Measurements from ENCODE around the gene FGFR2. TPM values are rescaled to one million over a fixed set of nuclear protein-coding genes. Genes with fewer than 3 reads are reported as not detected.

The FGFR2 gene
- total RNA-seq, 4 donors from 2014 or later = 105 to 222 (median 155) TPM

- DNase-seq (ENCODE audit: low spot score in 2 of 2) = no peak
- H3K36me3 ChIP-seq = no peaks in the 10 kb centered on the region
- no peaks in the 10 kb centered on the region for H3K27me3 ChIP-seq
- H3K4me1 ChIP-seq = peaks cover 4% of the 10 kb centered on the region
- TF ChIP-seq POLR2AphosphoS5 (IDR thresholded peaks at IDR 0.05) = no peak
- TF ChIP-seq POLR2A (IDR thresholded peaks at IDR 0.05) = no peak
- TF ChIP-seq CTCF (IDR thresholded peaks at IDR 0.05) = no peak
- TF ChIP-seq EP300 (IDR thresholded peaks at IDR 0.05) = no peak
- 71% methylated on average over 6 of the region's 6 CpGs for WGBS
- no peaks in the 10 kb centered on the region for H3K9me3 ChIP-seq
- H3K27ac ChIP-seq = no peak overlapping the region
- H3K4me3 ChIP-seq = no peak overlapping the region
These were observed 148.0 kb downstream of the FGFR2 start for GRCh38 chr10:121450247-121450646.

DNA sequence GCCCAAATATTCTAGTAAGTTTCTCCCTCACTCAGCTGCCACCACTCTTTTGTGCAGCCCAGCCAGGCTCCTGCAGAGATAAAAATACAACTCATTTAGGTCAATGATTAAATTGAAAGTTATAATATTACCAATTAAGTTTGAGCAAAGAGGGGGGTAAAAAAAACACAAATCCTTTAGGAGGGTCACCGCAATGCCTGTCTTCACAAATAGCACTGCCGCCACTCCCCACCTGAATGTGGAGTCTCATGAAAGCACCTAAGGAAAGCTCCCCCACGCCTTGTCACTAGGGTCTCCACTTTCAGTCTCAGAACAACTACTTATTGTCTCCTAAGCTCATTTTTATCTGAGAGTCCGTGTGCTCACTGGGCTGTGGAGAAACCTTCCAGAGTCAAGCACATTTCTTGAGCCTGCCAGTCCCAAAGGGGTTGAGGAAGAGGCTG is 148.7 kb downstream of the FGFR2 start:
- Histone ChIP-seq H3K36me3 (no peaks in the 10 kb centered on the region), H3K4me1 (peaks cover 9% of the 10 kb centered on the region), H3K4me3 (no peak overlapping the region), H3K27ac (no peak overlapping the region), H3K27me3 (no peaks in the 10 kb centered on the region), H3K9me3 (no peaks in the 10 kb centered on the region)
- TF ChIP-seq POLR2AphosphoS5 (IDR thresholded peaks at IDR 0.05) (no peak), EP300 (IDR thresholded peaks at IDR 0.05) (no peak), CTCF (IDR thresholded peaks at IDR 0.05) (no peak), POLR2A (IDR thresholded peaks at IDR 0.05) (no peak)
- no peak for DNase-seq (ENCODE audit: low spot score in 2 of 2)
- WGBS = 92% methylated on average over 4 of the region's 4 CpGs

DNA sequence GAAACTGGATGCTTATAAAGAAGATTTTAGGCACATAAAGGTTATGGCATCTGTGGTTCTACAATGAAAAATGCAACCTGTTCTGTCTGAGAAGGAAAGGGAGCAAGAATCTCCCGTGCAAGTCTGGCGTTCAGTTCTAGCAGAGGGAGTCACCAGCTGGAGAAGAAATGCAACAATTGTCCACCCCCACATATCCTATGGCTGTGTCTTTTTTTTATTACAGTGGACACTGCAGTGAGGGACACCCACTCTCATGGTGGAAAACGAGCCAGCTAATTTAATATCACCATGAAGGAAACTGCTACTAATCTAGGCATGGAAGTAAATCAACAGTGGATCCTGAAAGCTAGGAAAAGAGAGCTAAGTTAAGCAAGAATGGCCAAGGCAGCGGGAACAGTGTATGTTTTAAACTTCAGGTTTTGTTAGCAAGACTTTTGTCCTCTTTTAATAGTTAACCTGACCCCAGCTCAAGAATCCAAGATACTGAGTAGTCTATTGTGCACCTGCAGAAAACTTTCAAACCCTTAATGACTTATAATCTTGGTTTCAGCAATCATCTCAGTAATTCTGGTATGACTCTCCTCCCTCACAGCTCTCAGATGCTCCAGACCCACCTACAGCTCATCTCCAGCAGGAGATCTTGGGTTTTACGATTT is 149.3 kb downstream of the FGFR2 start:
- Histone ChIP-seq H3K9me3 (no peaks in the 10 kb centered on the region), H3K27me3 (no peaks in the 10 kb centered on the region), H3K36me3 (no peaks in the 10 kb centered on the region), H3K27ac (no peak overlapping the region), H3K4me1 (peaks cover 12% of the 10 kb centered on the region), H3K4me3 (no peak overlapping the region)
- TF ChIP-seq POLR2A (IDR thresholded peaks at IDR 0.05) = no peak
- no peak for TF ChIP-seq POLR2AphosphoS5 (IDR thresholded peaks at IDR 0.05)
- TF ChIP-seq EP300 (IDR thresholded peaks at IDR 0.05) = no peak
- no peak for TF ChIP-seq CTCF (IDR thresholded peaks at IDR 0.05)
- no peak for DNase-seq (ENCODE audit: low spot score in 2 of 2)
- 78% methylated on average over 5 of the region's 5 CpGs for WGBS

DNA sequence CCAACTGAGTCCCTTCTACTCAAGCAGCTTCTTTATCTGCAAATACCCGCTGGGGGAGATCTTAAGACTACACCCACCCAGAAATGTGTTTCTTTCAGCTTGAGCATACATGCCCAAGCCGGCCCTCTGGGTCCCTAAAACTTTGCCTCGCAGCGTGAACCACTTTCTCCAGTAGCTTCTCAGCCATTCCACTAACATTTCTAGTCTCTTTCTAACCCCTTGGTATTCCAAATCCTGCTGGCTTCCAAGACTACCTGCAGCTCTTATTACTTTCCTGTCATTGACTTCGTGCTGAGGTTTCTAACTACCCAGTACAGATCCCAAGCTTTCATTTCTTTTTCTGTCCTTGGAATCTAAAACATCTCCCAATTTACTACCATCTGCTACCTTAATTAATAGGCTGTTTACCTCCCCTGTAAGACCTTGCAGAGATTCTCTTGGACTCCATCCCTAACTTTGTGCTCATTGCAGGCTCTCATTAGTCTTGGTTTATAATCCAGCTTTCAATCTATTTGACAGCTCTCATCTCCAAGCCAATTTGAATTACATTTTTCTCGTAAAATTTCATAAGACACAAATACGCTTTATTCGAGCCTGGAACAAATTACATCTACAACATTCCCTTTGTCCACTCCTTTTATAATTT is 153.6 kb downstream of the FGFR2 start:
- no peak overlapping the region for H3K27ac ChIP-seq
- H3K9me3 ChIP-seq = no peaks in the 10 kb centered on the region
- DNase-seq (ENCODE audit: low spot score in 2 of 2) = no peak
- H3K4me1 ChIP-seq = peaks cover 12% of the 10 kb centered on the region
- no peak for TF ChIP-seq POLR2A (IDR thresholded peaks at IDR 0.05)
- no peak for TF ChIP-seq CTCF (IDR thresholded peaks at IDR 0.05)
- H3K27me3 ChIP-seq = no peaks in the 10 kb centered on the region
- no peak overlapping the region for H3K4me3 ChIP-seq
- 39% methylated on average over 8 of the region's 8 CpGs for WGBS
- H3K36me3 ChIP-seq = no peaks in the 10 kb centered on the region

DNA sequence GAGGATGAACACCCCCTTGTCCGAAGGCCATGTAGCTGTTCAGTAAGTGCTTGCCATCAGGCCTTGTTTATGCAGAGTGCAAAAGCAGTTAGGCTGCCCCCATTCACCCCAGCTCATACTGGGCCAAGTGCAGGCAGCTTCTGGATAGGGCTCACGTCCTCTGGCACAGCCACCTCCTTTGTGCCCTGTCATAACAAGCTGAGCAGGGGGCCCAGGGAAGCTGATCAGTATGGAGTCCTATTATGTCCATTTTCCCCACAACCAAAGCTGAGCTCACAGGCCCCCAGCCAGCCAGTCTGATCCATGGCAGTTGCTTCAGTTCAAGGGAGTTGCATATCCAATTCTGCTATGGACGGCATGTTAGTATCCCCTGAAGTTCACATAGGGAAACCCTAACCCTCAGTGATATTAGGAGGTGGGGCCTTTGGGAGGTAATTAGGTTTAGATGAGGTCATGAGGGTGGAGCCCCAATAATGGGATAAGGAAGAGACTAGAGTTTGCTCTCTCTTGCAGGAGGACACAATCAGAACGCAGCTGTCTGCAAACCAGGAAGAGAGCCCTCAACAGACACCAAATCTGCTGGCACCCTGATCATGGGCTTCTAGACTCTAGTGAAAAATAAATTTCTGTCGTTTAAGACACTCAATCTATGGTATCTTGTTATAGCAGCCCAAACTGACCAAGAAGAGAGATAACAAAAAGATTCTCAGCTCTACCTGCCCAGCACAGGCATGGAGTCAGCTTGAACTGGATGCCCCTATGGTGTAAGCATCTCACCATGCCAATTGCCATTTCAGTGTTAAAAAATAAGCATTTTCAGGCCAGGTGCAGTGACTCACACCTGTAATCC is 155.9 kb downstream of the FGFR2 start:
- DNase-seq (ENCODE audit: low spot score in 2 of 2) = no peak
- Histone ChIP-seq H3K27me3 (no peaks in the 10 kb centered on the region), H3K36me3 (no peaks in the 10 kb centered on the region)

More for the DNA sequence above, 155.9 kb downstream of the FGFR2 start:
- TF ChIP-seq POLR2AphosphoS5 (IDR thresholded peaks at IDR 0.05) = no peak
- TF ChIP-seq EP300 (IDR thresholded peaks at IDR 0.05) = no peak
- TF ChIP-seq CTCF (IDR thresholded peaks at IDR 0.05) = no peak
- no peak for TF ChIP-seq POLR2A (IDR thresholded peaks at IDR 0.05)
- no peak overlapping the region for H3K4me3 ChIP-seq
- no peak overlapping the region for H3K27ac ChIP-seq
- peaks cover 8% of the 10 kb centered on the region for H3K4me1 ChIP-seq
- 52% methylated on average over 5 of the region's 5 CpGs for WGBS
- H3K9me3 ChIP-seq = no peaks in the 10 kb centered on the region

Data from suprapubic skin (tissue), 4 donors.